HS-5 (cell line): Measurements from ENCODE around the gene ARHGAP8.
"Not testable (repeated sequence)": the region's sequence is repeated elsewhere in the genome, so short reads cannot be mapped to it uniquely, and the experiment has no call there.

Experiments
- DNase-seq: peaks from one replicate; pipeline ENCODE4 v3.0.0-alpha.2; 2012; ENCODE audit warnings: low read depth

The ARHGAP8 gene

DNA sequence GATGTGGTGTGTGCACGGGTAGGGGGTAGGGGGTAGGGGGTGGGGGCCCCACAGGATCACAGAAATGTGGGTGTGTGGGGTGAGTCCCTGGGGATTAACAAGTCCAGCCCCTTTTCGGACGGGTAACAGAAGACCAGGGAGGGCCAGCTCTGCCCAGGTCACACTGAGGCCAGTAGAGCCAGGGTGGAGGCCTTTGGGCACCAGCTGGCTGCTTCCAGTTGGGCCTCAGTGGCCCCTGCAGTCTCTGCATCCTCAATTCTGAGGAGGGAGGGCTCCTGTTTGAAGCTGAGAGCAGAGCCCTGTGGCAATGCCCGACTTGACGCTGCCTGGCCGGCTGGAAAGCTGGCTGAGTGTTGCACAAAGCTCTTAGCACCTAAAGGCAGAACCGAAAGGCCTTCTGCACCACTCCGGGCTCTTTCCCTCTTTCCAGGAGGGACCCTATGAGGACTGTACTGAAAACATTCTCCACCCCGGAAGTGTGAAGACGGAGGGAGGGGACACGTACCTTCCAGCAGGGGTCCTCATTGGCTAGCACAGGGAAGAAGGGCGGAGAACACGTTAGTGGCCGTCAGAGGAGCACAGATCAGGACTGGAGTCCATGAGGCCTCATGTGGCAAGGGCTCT lies 137.0 kb downstream of the ARHGAP8 start:
- DNase-seq, result no peak

DNA sequence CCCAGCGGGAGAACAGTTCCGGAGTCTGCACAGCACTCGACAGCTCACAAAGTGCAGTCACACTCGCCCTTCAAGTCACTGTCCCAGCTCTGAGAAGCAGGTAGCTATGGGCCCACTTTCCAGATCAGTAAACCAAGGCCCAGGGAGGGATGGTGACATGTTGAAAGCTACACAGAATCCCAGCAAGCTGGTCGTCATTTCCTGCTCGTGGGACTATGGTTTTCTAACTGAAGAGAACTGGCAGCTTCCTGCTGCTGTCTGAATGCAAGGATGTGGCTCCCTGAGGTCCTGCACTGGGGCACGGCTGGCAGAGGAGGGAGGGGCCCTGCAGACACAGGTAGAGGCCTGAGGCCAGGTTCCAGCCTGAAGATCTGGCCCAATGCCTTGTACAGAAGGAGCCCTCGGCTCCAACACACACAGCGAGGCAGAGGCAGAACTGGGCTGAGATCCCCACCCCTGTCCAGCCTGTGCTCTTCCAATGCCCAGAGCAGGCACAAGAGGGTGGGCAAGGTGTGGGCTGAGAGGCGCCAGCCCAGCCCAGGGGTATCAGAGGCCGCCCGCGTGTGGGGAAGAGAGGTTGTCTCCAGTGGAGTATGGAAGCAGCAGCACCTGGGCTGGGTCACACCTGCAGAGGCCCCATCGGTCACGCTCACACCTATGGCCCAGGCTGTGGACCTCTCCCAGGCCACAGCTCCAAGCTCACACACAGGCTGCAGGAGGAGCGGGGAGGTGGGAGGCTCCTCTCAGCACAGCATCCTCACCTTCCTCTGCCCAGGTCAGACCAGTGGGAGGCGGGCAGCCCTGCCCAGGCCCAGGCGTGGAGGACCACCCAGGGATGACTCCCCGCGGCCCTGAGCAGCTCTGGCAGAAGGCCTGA lies 138.3 kb downstream of the ARHGAP8 start:
- DNase-seq, result no peak

- DNase-seq, result no peak
Measured at GRCh38 chr22:44891293-44891747, 138.9 kb downstream of the ARHGAP8 start.

- no peak for DNase-seq
Measured at GRCh38 chr22:44891791-44892190, 139.4 kb downstream of the ARHGAP8 start.

GRCh38 chr22:44892243-44892642 lies 139.9 kb downstream of the ARHGAP8 start:
- no peak for DNase-seq

DNA sequence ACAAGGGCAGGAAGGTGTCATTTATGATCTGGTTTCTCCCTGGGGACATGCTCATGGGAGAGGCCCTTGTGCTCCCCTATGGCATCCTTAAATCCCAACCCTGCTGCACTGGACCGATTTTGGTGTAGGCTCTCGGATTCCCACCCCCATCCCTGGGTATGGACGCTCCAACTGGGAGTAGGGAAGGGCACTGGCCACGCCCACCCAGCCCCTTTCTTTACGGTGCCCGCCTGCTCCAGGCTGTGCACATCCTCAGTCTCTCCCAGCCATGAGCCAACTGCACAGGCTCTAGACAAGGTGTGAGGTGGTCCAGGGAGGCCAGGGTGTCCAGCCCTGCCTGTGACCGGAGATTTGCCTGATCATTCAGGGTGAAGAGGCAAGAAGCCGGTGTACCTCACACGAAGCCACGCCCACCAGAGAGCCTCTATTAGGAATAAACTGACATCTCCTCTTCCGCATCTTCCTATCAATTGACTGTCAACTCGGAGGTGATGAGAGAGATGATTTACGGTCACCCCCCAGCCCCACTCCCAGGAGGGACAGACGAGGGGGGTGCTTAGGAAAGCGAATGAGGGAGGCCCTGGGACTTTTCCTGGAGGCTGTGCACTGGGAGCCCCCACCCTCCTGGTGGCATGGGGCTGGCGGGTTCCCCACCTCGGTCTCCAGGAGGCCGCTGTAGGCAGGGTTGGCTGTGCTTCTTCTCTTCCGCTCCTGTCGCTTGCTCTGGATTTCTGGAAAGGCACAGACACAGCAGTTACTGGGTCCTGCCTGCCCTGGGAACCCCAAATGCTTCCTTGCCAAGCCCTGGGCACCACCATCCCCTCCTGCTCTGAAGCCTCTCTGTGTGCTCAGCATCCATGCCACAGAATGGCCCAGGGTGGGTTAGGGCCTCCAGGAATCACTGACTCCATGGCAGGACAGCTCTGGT lies 140.7 kb downstream of the ARHGAP8 start:
- DNase-seq, result no peak

- DNase-seq, result no peak
Measured at GRCh38 chr22:44893731-44894080, 141.3 kb downstream of the ARHGAP8 start.

- no peak for DNase-seq
Measured at GRCh38 chr22:44894321-44894720, 141.9 kb downstream of the ARHGAP8 start.

DNA sequence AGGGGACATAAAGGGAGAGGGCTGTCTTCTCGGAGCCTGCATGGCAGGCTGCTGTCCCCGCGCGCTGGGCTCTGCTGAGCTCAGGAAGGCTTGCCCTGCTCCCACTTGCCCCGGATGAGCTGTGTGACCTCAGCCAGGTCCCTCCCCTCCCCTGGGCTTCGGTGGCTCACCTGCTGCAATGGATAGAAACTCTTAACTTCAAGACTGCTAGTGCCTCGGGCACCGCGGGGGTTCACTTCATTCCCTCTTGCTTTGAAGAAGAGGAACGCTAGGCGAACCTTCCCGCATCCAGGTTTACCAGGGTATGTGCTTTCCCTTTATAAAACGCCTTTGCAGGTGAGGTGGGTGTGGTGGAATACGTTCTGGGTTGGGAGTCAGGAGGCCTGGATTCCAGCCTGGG lies 142.4 kb downstream of the ARHGAP8 start:
- DNase-seq, result no peak

- no peak for DNase-seq
Measured at GRCh38 chr22:44895296-44896055, 143.1 kb downstream of the ARHGAP8 start.

DNA sequence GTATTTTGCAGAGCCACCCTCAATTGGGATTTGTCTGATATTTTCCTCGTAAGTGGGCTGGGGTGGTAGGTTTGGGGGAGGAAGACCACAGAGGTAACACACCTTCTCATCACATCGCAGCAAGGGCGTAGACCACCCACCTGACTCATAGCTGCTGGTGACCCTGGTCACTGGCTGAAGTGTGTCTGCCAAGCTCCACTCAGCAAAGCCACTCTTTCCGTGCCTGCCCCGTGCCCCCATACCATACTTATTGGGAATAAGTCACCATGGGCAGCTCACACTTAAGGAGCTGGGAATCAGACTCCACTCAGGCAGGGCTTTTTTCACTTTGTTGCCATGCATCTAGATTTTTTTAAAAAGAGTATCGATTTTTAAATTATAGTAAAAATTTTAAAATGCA lies 145.9 kb downstream of the ARHGAP8 start:
- DNase-seq, result no peak

DNA sequence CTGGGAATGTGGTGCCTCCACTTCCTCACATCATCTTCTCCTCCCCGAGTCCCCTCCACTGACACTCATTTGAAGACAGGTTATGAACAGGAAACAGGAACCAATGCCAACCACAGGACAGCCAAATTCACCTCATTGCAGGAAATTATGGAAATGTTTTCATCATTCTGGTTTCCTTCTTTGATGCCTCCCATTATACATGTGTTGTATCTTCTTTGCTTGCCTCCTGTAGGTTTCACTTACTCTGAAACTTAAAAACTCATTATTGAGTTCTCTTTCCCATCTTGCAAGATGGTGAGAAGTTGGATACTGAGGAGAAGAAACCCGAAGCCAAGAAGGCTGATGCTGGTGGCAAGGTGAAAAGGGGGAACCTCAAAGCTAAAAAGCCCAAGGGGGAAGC lies 148.9 kb downstream of the ARHGAP8 start:
- DNase-seq, result no peak

- DNase-seq, result not testable (repeated sequence)
Measured at GRCh38 chr22:44903164-44903563, 150.8 kb downstream of the ARHGAP8 start.

DNA sequence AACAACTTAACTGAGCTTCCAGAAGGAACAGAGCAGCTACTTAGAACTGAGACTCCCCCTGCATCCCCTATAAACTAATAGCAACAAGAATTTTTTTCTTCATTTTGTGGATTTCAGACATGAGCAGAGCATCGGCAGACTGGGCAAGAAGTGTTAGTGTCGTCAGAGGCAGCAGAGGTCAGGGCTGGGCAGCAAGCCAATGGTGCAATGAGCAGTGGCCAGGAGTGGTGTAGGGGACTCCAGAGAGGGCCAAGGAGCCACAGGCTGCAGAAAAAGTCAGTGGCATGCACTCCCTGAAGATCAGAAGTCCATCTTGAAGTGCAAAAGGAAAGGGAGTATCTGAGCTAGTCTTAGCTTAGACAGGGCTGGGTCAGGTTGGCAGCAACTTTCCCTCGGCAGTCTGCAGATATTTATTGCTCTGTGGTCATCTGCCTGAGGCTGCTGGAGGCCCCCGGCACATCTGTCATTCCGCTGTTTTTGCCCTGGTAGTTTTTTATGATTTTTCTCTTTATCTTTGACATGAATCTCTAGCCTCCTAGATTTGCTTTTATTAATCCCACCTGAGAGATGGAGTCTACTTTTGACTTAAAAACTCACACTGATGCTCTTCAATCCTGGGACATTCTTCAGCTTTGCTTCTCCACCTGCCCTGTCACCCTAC lies 152.2 kb downstream of the ARHGAP8 start:
- DNase-seq, result not testable (repeated sequence)

DNA sequence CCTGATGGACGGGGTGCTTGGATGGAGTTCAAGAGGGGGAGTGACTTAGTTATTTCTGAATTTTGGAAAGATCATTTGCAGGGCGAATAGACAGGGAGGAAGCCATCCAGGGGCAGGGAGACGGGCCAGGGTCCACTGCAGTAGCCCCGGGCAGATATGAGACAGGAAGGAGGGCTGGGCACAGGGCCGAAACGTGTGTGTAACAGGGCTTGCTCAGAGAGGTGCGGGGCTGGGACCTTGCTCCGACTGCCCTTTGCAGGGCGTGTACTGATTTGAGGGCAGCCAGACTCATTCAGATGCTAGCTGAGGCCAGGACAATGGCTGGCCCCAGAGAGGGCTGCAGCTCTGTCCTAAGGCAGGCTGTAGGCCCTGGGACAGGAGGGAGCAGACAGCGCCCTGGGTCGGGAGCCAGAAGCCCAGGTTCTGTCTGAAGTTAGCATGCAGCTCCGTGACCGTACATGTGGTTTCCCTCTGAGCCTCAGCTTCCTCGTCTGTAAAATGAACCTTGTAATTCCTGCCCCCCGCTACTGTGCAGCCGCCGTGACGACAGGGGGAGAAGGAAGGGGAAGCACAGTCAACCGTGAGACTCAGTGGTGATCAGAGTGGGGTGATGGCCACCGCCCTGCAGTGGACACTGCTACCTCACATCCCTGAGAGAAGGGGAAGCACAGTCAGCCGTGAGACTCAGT lies 154.0 kb downstream of the ARHGAP8 start:
- no peak for DNase-seq

GRCh38 chr22:44906999-44907644 lies 154.7 kb downstream of the ARHGAP8 start:
- DNase-seq, result no peak

- no peak for DNase-seq
Measured at GRCh38 chr22:44907765-44908737, 155.7 kb downstream of the ARHGAP8 start.

- no peak for DNase-seq
Measured at GRCh38 chr22:44909241-44909640, 156.9 kb downstream of the ARHGAP8 start.
